H54 (cell line): Measurements from ENCODE around the gene C6orf120.
"Not testable (repeated sequence)": the region's sequence is repeated elsewhere in the genome, so short reads cannot be mapped to it uniquely, and the experiment has no call there.

Experiments
- DNase-seq: peaks from one replicate; pipeline ENCODE4 v3.0.0; 2011; ENCODE audit warnings: low spot score, mixed read lengths; ENCODE audit not compliant: insufficient read length
- FAIRE-seq: peaks from 3 replicates; lab custom pipeline; 2011; peaks lifted over from hg19 to GRCh38; lab: Jason Lieb, UNC
- POLR2A ChIP-seq: IDR thresholded peaks from 2 replicates; pipeline ENCODE4 v1.6.1; 2011; ENCODE audit warnings: low read depth, mild to moderate bottlenecking, low read length

C6orf120 gene

GRCh38 chr6:169666441-169666840 lies 35.5 kb upstream of the C6orf120 start:
- no peak for DNase-seq
- no peak for TF ChIP-seq POLR2A
- FAIRE-seq: no peak

- no peak for TF ChIP-seq POLR2A
- DNase-seq: no peak
- FAIRE-seq: no peak
Measured at GRCh38 chr6:169667716-169668115, 34.2 kb upstream of the C6orf120 start.

GRCh38 chr6:169668203-169668847 lies 33.6 kb upstream of the C6orf120 start:
- no peak for TF ChIP-seq POLR2A
- no peak for DNase-seq
- no peak for FAIRE-seq

GRCh38 chr6:169669147-169669546 lies 32.8 kb upstream of the C6orf120 start:
- FAIRE-seq (no peak), DNase-seq (no peak)
- no peak for TF ChIP-seq POLR2A

GRCh38 chr6:169669889-169670288 lies 32.0 kb upstream of the C6orf120 start:
- FAIRE-seq (no peak), DNase-seq (no peak)
- TF ChIP-seq POLR2A: no peak

GRCh38 chr6:169671563-169671962 lies 30.4 kb upstream of the C6orf120 start:
- TF ChIP-seq POLR2A: no peak
- DNase-seq: no peak
- no peak for FAIRE-seq

GRCh38 chr6:169675011-169675410 lies 26.9 kb upstream of the C6orf120 start:
- DNase-seq (no peak), FAIRE-seq (no peak)
- no peak for TF ChIP-seq POLR2A

GRCh38 chr6:169677096-169677495 lies 24.8 kb upstream of the C6orf120 start:
- TF ChIP-seq POLR2A: no peak
- FAIRE-seq (no peak), DNase-seq (no peak)

GRCh38 chr6:169678342-169678741 lies 23.6 kb upstream of the C6orf120 start:
- no peak for FAIRE-seq
- DNase-seq: no peak
- no peak for TF ChIP-seq POLR2A

GRCh38 chr6:169684056-169684455 lies 17.9 kb upstream of the C6orf120 start:
- FAIRE-seq (no peak), DNase-seq (no peak)
- TF ChIP-seq POLR2A: no peak

- no peak for DNase-seq
- TF ChIP-seq POLR2A: no peak
- FAIRE-seq: no peak
Measured at GRCh38 chr6:169685860-169686259, 16.1 kb upstream of the C6orf120 start.

GRCh38 chr6:169689287-169689686 lies 12.6 kb upstream of the C6orf120 start:
- no peak for FAIRE-seq
- DNase-seq: no peak
- TF ChIP-seq POLR2A: no peak

- TF ChIP-seq POLR2A: no peak
- DNase-seq (no peak), FAIRE-seq (no peak)
Measured at GRCh38 chr6:169691260-169691659, 10.7 kb upstream of the C6orf120 start.

GRCh38 chr6:169692516-169692915 lies 9.4 kb upstream of the C6orf120 start:
- TF ChIP-seq POLR2A: no peak
- DNase-seq: no peak
- FAIRE-seq: no peak

GRCh38 chr6:169695131-169695530 lies 6.8 kb upstream of the C6orf120 start:
- no peak for DNase-seq
- FAIRE-seq: no peak
- TF ChIP-seq POLR2A: no peak

GRCh38 chr6:169697115-169697514 lies 4.8 kb upstream of the C6orf120 start:
- DNase-seq, FAIRE-seq: not testable (repeated sequence)
